Measurements from ENCODE around the gene PRKD3.
"Not testable (repeated sequence)": the region's sequence is repeated elsewhere in the genome, so short reads cannot be mapped to it uniquely, and the experiment has no call there.

The PRKD3 gene

GRCh38 chr2:37306024-37306423, 18.6 kb downstream of the PRKD3 start:
- no peak for DNase-seq

GRCh38 chr2:37302701-37303252, 21.9 kb downstream of the PRKD3 start:
- no peak for DNase-seq

- DNase-seq, result no peak
Observed at GRCh38 chr2:37301408-37301807, 23.2 kb downstream of the PRKD3 start.

GRCh38 chr2:37300578-37300977, 24.1 kb downstream of the PRKD3 start:
- no peak for DNase-seq

- no peak for DNase-seq
Observed at GRCh38 chr2:37300146-37300545, 24.5 kb downstream of the PRKD3 start.

GRCh38 chr2:37297632-37298031, 27.0 kb downstream of the PRKD3 start:
- DNase-seq, result no peak

GRCh38 chr2:37295469-37296073, 29.1 kb downstream of the PRKD3 start:
- DNase-seq, result no peak

- DNase-seq, result not testable (repeated sequence)
Observed at GRCh38 chr2:37294858-37295257, 29.8 kb downstream of the PRKD3 start.

GRCh38 chr2:37291680-37292079, 33.0 kb downstream of the PRKD3 start:
- no peak for DNase-seq

- DNase-seq, result no peak
Observed at GRCh38 chr2:37287966-37288365, 36.7 kb downstream of the PRKD3 start.

GRCh38 chr2:37284381-37284780, 40.3 kb downstream of the PRKD3 start:
- peak; percentile 49 for DNase-seq

- peak; percentile 88 for DNase-seq
Observed at GRCh38 chr2:37283207-37283606, 41.4 kb downstream of the PRKD3 start.

- DNase-seq, result peak; percentile 82
Observed at GRCh38 chr2:37282746-37283145, 41.9 kb downstream of the PRKD3 start.

- no peak for DNase-seq
Observed at GRCh38 chr2:37281916-37282315, 42.7 kb downstream of the PRKD3 start.

- DNase-seq, result no peak
Observed at GRCh38 chr2:37276291-37276690, 48.3 kb downstream of the PRKD3 start.
